Brain microvascular endothelial cell (primary cell): ENCODE results near the gene KRT9.

Experiments used
- DNase-seq: peaks from one replicate; pipeline ENCODE4 v3.0.0-alpha.2; 2020
- H3K27ac ChIP-seq: fragments of 250-450 bp; sonication (Bioruptor Pico); 2 replicates; pipeline ENCODE4 v1.5.1; 2020; ENCODE audit warnings: mild to moderate bottlenecking, moderate library complexity
- H3K27me3 ChIP-seq: fragments of 250-450 bp; sonication (Bioruptor Pico); replicated peaks from 2 replicates; pipeline ENCODE4 v1.5.1; 2020; ENCODE audit warnings: mild to moderate bottlenecking
- H3K36me3 ChIP-seq: fragments of 250-450 bp; sonication (Bioruptor Pico); replicated peaks from 2 replicates; pipeline ENCODE4 v1.5.1; 2020; ENCODE audit warnings: mild to moderate bottlenecking
- H3K4me3 ChIP-seq: 2 replicates; pipeline ENCODE4 v1.5.1; 2011; ENCODE audit warnings: low read depth, mild to moderate bottlenecking, control low read depth, low read length, moderate library complexity
- in situ Hi-C: cut with HindIII; loops from 2 replicates; pipeline ENCODE4 v1.10.0; 2017; ENCODE audit warnings: low sequenced_read_pairs, low pct_ligation_motif_present
- TF ChIP-seq, protein P1 (sequence below): IDR thresholded peaks from 2 replicates; pipeline ENCODE4 v1.5.1; 2011; ENCODE audit warnings: low read depth, mild to moderate bottlenecking, moderate library complexity, low read length, control low read depth, inconsistent platforms; ENCODE audit errors: missing control alignments

The KRT9 gene

DNA sequence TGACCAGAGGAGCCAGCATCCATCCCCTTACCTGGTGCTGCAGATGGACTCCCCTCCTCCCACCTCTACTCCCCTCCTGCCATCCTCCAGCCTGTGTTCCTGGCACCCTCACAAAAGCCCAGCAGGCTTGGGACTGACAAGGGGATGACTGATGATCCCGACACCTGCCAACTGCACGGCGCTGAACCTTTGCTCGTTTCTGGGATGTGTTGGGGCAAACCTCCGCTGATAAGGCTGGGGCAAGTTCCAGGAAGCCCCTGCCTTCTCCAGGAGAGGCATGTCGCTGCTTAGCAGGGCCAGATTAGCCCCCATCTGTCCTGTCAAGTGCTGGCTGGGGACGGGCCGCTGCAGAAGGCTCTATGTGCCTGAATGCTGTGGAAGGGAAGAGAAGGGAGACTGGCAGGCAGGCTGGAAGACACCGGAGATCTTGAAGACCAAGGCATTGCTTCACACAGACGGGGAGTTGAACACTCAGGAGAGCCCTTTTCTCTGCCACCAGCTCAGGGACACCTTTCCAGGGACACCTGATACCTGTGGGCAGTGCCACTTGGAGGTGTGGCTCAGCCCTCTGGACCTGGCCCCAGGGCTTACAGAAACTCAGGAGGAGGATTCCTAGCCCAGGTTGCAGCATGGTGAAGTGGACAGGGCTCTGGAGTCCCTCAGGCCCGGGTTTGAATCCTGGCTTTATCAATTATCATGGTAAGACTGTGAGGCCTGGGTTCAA lies 52.2 kb downstream of the KRT9 start:
- in situ Hi-C loops, result no loop called here
- Histone ChIP-seq H3K27me3 (no peaks in the 10 kb centered on the region), H3K27ac (no peak overlapping the region), H3K36me3 (no peaks in the 10 kb centered on the region), H3K4me3 (no peak overlapping the region)
- TF ChIP-seq, protein P1, sequence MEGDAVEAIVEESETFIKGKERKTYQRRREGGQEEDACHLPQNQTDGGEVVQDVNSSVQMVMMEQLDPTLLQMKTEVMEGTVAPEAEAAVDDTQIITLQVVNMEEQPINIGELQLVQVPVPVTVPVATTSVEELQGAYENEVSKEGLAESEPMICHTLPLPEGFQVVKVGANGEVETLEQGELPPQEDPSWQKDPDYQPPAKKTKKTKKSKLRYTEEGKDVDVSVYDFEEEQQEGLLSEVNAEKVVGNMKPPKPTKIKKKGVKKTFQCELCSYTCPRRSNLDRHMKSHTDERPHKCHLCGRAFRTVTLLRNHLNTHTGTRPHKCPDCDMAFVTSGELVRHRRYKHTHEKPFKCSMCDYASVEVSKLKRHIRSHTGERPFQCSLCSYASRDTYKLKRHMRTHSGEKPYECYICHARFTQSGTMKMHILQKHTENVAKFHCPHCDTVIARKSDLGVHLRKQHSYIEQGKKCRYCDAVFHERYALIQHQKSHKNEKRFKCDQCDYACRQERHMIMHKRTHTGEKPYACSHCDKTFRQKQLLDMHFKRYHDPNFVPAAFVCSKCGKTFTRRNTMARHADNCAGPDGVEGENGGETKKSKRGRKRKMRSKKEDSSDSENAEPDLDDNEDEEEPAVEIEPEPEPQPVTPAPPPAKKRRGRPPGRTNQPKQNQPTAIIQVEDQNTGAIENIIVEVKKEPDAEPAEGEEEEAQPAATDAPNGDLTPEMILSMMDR, result no peak
- DNase-seq, result no peak

DNA sequence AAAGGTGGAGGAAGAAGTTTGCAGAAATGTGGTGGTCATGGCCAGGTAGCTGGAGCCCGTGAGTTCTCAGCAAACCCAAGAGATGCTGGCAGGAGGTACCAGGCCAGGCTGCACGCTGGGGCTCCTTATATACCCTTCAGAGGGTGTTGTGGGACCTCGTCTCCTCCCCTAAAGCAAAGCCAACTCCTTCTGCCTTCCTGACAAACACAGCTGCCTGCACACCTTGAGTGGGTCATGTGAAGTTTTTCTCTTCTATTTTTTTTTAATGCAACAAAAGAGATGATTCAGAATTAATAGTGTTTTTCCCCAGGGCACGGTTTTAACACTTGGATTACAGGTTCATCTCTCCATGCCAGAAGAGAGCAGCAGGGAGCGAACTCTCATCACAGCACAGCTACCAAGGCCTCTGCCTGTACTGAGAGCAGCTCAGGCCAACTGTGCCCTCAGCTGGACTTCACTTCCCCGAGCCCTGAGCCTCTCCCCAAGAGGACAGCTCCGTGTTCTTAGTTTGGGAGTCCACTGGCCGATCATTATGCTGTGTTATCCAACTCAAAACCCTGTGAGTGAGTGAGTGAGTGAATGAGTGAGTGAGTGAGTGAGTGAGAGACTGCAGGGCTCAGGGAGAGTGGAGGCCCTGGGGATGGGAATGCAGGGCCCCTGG lies 52.9 kb downstream of the KRT9 start, which contains the start of gene KRT15:
KRT15 (minus strand) TSS at position 102 of the 661 bp plus-strand sequence; CDS start at position 39, 63 bp downstream.
- in situ Hi-C loops, result no loop called here
- H3K4me3 ChIP-seq, result no peak within 1 kb of the TSS
- TF ChIP-seq, protein P1, result peak; percentile 8
- no peaks in the 10 kb centered on the region for H3K27me3 ChIP-seq
- no peak within 1 kb of the TSS for H3K27ac ChIP-seq
- DNase-seq, result no peak
- H3K36me3 ChIP-seq, result no peaks in the 10 kb centered on the region

DNA sequence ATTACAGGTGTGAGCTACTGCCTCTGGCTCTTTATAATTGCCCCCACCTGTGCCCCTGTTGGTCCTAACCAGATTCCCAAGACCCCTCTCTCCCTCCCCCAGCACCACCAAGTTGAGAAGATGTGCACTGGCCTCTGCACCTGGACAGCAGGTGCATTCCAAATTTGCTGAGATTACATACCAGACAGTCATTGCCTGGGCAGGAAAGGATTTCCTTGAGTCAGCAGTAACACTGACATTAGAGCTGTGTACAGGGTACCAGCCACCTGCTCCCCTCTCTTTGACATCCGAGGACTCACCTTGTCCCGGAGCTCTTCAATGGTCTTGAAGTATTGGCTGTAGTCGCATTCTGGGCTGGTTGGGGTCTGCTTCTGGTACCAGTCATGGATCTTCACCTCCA lies 53.8 kb downstream of the KRT9 start:
- no peak overlapping the region for H3K4me3 ChIP-seq
- no peaks in the 10 kb centered on the region for H3K27me3 ChIP-seq
- in situ Hi-C loops, result no loop called here
- TF ChIP-seq, protein P1, result no peak
- no peaks in the 10 kb centered on the region for H3K36me3 ChIP-seq
- no peak overlapping the region for H3K27ac ChIP-seq
- DNase-seq, result no peak

DNA sequence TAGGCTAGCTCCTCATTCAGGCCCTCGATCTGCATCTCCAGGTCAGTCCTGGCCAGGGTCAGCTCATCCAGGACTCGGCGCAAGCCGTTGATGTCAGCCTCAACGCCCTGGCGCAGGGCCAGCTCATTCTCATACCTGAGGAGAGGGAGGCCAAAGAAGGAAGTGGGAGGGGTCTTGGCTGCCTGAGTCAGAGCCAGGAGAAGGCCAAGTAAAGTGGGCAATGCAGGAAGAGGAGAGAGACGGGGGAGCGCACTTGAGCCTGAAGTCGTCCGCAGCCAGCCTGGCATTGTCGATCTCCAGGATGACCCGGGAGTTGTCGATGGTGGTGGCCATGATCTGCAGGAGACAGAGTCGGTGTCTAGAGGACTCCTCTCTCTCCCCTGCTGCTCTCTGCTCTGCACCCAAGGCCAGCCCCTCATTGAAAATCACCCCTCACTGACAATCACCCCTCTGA lies 55.0 kb downstream of the KRT9 start:
- Histone ChIP-seq H3K36me3 (no peaks in the 10 kb centered on the region), H3K27ac (no peak overlapping the region), H3K4me3 (no peak overlapping the region), H3K27me3 (no peaks in the 10 kb centered on the region)
- no peak for DNase-seq
- TF ChIP-seq, protein P1, result no peak
- in situ Hi-C loops, result no loop called here

DNA sequence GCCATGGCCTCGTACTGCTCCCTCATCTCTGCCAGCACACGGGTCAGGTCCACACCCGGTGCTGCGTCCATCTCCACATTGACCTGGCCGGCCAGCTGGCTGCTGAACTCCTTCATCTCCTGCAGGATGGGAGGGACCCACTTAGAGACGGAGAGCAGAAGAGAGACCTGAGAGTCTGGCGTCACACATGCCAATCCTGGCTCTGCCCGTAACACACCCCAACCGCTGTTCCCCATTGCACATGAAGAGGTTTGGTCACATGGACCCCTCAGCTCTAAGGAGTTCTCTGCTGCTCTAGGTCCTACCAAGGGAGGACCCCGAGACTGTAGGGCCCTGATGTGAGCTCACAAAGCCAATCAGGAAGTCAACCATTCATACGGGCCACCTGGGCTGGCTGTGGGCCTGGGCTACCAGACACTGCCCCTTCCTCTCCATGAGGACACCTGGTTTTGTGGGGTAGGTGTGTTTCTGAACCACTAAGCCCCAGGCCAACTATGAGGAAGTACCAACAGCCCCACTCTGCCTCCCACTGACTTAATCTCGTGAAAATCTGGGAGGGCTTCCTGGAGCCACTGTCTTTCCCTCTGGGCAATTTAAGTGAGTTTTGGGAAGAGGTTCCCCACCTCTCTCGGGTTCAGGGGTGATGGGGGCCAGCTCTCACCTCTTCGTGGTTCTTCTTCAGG lies 55.6 kb downstream of the KRT9 start:
- H3K36me3 ChIP-seq, result no peaks in the 10 kb centered on the region
- DNase-seq, result no peak
- no peaks in the 10 kb centered on the region for H3K27me3 ChIP-seq
- in situ Hi-C loops, result no loop called here
- no peak overlapping the region for H3K4me3 ChIP-seq
- TF ChIP-seq, protein P1, result no peak
- H3K27ac ChIP-seq, result no peak overlapping the region
